Panc1 (cell line): ENCODE results near the gene SCNN1B. TPM values are rescaled to one million over a fixed set of nuclear protein-coding genes. Genes with fewer than 3 reads are reported as not detected.

Experiments used
- ATAC-seq: fragments of 200-7000 bp; cut with Tn5 transposase; 2 replicates; pipeline ENCODE4 v1.9.1; 2020; ENCODE audit warnings: mild to moderate bottlenecking, moderate library complexity
- BruUV-seq: library from RNA; stranded (reverse); fragments of 400-500 nt; replicated peaks from 2 replicates; lab custom pipeline; 2021; lab: Mats Ljungman, UMichigan
- CTCF ChIA-PET: fragments of 300-600 bp; sonication (Branson Sonifier 250); formaldehyde crosslinking; loops from one replicate; lab custom pipeline; 2022; ENCODE audit warnings: antibody characterized with exemption; lab: Charles Lee
- POLR2A ChIA-PET: fragments of 300-600 bp; sonication (Branson Sonifier 250); formaldehyde crosslinking; loops from one replicate; lab custom pipeline; 2022; ENCODE audit warnings: antibody characterized with exemption; lab: Charles Lee
- DNase-seq: peaks from one replicate; pipeline ENCODE4 v3.0.0-alpha.2; 2010; ENCODE audit warnings: low read depth, low spot score
- H3K27ac ChIP-seq: 2 replicates; pipeline ENCODE4 v1.5.1; 2011; ENCODE audit warnings: mild to moderate bottlenecking, low read length, inconsistent platforms
- H3K27me3 ChIP-seq: fragments of 200-500 bp; sonication (Bioruptor generic); 2 replicates; pipeline ENCODE4 v1.6.0; 2014; ENCODE audit warnings: low read length, inconsistent platforms; ENCODE audit not compliant: control insufficient read depth, insufficient read depth
- H3K36me3 ChIP-seq: fragments of 200-500 bp; sonication (Bioruptor generic); 2 replicates; pipeline ENCODE4 v1.5.1; 2014; ENCODE audit warnings: inconsistent platforms, mild to moderate bottlenecking, low read length, moderate library complexity; ENCODE audit not compliant: control insufficient read depth, insufficient read depth
- H3K4me1 ChIP-seq: 2 replicates; pipeline ENCODE4 v1.5.1; 2011; ENCODE audit warnings: inconsistent platforms, mild to moderate bottlenecking, low read length, moderate library complexity; ENCODE audit not compliant: control insufficient read depth, insufficient read depth
- H3K4me3 ChIP-seq, 2 experiments: 2 replicates each; pipeline ENCODE4 v1.5.1; 2011 to 2012; ENCODE audit warnings: low read depth in 2 of 2, low read length in 2 of 2, mild to moderate bottlenecking in 2 of 2, inconsistent platforms in 1 of 2, moderate library complexity in 1 of 2
- H3K9me3 ChIP-seq: fragments of 200-500 bp; sonication (Bioruptor generic); 2 replicates; pipeline ENCODE4 v1.5.1; 2014; ENCODE audit warnings: low read depth, mild to moderate bottlenecking, inconsistent platforms, low read length, moderate library complexity; ENCODE audit not compliant: control insufficient read depth, insufficient read depth
- POLR2AphosphoS5 ChIP-seq: IDR thresholded peaks from 2 replicates; pipeline ENCODE4 v1.6.1; 2012; ENCODE audit warnings: mild to moderate bottlenecking, low read depth, low read length, moderate library complexity
- REST ChIP-seq, 2 experiments: IDR thresholded peaks; 2 replicates each; pipeline ENCODE4 v1.6.1; 2011 to 2012; ENCODE audit warnings: low read depth in 2 of 2, control low read depth in 1 of 2, low read length in 1 of 2, mild to moderate bottlenecking in 1 of 2, moderate library complexity in 1 of 2; ENCODE audit not compliant: insufficient read depth in 1 of 2
- SIN3A ChIP-seq: IDR thresholded peaks from 2 replicates; pipeline ENCODE4 v1.6.1; 2012; ENCODE audit warnings: low read depth, mild to moderate bottlenecking, low read length, moderate library complexity, borderline replicate concordance; ENCODE audit not compliant: insufficient read depth
- TCF7L2 ChIP-seq: IDR thresholded peaks from 2 replicates; pipeline ENCODE4 v1.6.1; 2011; ENCODE audit warnings: mild to moderate bottlenecking, low read depth, low read length, inconsistent platforms
- in situ Hi-C: cut with HindIII; loops from 2 replicates; pipeline ENCODE4 v1.10.0; 2016; ENCODE audit warnings: low sequenced_read_pairs, low pct_unique_long_range_greater_than_20kb
- intact Hi-C: fragments of 100-400 bp; cut with micrococcal nuclease; formaldehyde crosslinking; loops from one replicate; pipeline ENCODE4 v1.10.0; 2022; ENCODE audit not compliant: unreplicated experiment
- total RNA-seq: library from RNA; stranded (reverse); gene quantifications from one replicate; pipeline ENCODE4 v1.2.1, GENCODE V29; 2021; ENCODE audit not compliant: unreplicated experiment
- TF ChIP-seq, protein P1 (sequence below): fragments of 450-650 bp; IDR thresholded peaks from 2 replicates; pipeline ENCODE4 v1.5.1; 2017; ENCODE audit warnings: mild to moderate bottlenecking

SCNN1B gene
- total RNA-seq, 1 experiment from 2014 or later = 10.7 TPM

GRCh38 chr16:23254338-23254737, 47.8 kb upstream of the SCNN1B start:
- no peak for DNase-seq
- H3K36me3 ChIP-seq = no peaks in the 10 kb centered on the region
- BruUV-seq = no TSS peak
- ATAC-seq = peak; percentile 93
- no peaks in the 10 kb centered on the region for H3K27me3 ChIP-seq
- TF ChIP-seq REST (IDR thresholded peaks at IDR 0.05; ENCODE audit: insufficient read depth in 1 of 2, low read depth in 2 of 2, low read length in 1 of 2) (no peak), POLR2AphosphoS5 (no peak), TCF7L2 (no peak), SIN3A (no peak)
- TF ChIP-seq, protein P1, sequence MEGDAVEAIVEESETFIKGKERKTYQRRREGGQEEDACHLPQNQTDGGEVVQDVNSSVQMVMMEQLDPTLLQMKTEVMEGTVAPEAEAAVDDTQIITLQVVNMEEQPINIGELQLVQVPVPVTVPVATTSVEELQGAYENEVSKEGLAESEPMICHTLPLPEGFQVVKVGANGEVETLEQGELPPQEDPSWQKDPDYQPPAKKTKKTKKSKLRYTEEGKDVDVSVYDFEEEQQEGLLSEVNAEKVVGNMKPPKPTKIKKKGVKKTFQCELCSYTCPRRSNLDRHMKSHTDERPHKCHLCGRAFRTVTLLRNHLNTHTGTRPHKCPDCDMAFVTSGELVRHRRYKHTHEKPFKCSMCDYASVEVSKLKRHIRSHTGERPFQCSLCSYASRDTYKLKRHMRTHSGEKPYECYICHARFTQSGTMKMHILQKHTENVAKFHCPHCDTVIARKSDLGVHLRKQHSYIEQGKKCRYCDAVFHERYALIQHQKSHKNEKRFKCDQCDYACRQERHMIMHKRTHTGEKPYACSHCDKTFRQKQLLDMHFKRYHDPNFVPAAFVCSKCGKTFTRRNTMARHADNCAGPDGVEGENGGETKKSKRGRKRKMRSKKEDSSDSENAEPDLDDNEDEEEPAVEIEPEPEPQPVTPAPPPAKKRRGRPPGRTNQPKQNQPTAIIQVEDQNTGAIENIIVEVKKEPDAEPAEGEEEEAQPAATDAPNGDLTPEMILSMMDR = no peak
- intact Hi-C loops = no loop called here
- H3K27ac ChIP-seq = no peak overlapping the region; the same call in 1 of the 2 replicates
- CTCF ChIA-PET = no interaction called here
- H3K9me3 ChIP-seq = no peaks in the 10 kb centered on the region; the same call in 1 of the 2 replicates
- POLR2A ChIA-PET = interaction anchor here (0.6 kb wide), 1 partner anchor 8 kb away, joined by 3 read pairs; no protein-coding TSS in a partner anchor
- in situ Hi-C loops = no loop called here
- no peak overlapping the region for H3K4me3 ChIP-seq
- H3K4me1 ChIP-seq = peaks cover 5% of the 10 kb centered on the region

DNA sequence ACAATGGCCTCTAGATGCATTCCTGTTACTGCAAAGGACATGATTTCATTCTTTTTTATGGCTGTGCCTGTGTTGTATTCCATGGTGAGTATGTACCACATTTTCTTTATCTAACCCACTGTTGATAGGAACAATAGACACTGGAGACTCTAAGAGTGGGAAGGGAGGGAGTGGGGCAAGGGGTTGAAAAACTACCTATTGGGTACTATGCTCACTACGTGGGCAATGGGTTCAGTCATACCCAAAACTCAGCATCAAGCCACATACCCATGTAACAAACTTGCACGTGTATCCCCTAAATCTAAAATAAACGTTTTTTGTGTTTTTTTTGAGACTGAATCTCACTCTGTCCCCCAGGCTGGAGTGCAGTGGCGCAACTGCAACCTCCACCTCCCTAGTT, 47.1 kb upstream of the SCNN1B start:
- no peaks in the 10 kb centered on the region for H3K27me3 ChIP-seq
- POLR2A ChIA-PET = no interaction called here
- intact Hi-C loops (no loop called here), in situ Hi-C loops (no loop called here)
- CTCF ChIA-PET = no interaction called here
- no peak overlapping the region; the same call in 1 of the 2 replicates for H3K27ac ChIP-seq
- peaks cover 5% of the 10 kb centered on the region for H3K4me1 ChIP-seq
- peak; percentile 54; the same call in 1 of the 2 replicates for ATAC-seq
- H3K36me3 ChIP-seq = no peaks in the 10 kb centered on the region
- TF ChIP-seq REST (IDR thresholded peaks at IDR 0.05; ENCODE audit: insufficient read depth in 1 of 2, low read depth in 2 of 2, low read length in 1 of 2) = no peak
- TF ChIP-seq, protein P1 = no peak
- no peak for TF ChIP-seq SIN3A
- TF ChIP-seq TCF7L2 = no peak
- TF ChIP-seq POLR2AphosphoS5 = no peak
- H3K4me3 ChIP-seq = no peak overlapping the region
- BruUV-seq = no TSS peak
- no peaks in the 10 kb centered on the region for H3K9me3 ChIP-seq
- no peak for DNase-seq
